Activated naive CD4-positive, alpha-beta T cell treated with anti-CD3 and anti-CD28 coated beads, Interleukin-2, amount 50 U/mL, for 16 hours (primary cell): Measurements from ENCODE around the gene OXCT1.
"Not testable (repeated sequence)": the region's sequence is repeated elsewhere in the genome, so short reads cannot be mapped to it uniquely, and the experiment has no call there.

Experiments used
- DNase-seq: peaks from one replicate; pipeline ENCODE4 v3.0.0-alpha.2; 2020

Gene OXCT1

DNA sequence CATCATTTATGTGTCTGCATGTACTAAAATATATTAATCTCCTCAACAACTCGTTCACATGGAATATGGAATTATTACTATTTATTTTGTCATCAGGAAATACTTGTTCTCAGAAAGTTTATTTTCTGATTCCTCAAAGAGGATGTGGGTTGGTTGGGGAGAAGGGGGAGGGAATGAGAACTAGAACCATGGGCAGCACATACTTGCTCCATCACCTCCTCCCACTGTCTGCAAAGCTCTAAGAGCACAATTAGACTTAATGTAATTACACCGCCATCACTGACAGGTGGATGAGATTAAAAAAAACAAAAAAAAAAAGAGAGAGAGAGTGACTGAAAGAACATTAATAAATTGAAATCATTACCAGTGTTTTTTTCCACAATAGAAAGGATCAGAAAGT is 98.2 kb downstream of the OXCT1 start:
- DNase-seq = no peak

DNA sequence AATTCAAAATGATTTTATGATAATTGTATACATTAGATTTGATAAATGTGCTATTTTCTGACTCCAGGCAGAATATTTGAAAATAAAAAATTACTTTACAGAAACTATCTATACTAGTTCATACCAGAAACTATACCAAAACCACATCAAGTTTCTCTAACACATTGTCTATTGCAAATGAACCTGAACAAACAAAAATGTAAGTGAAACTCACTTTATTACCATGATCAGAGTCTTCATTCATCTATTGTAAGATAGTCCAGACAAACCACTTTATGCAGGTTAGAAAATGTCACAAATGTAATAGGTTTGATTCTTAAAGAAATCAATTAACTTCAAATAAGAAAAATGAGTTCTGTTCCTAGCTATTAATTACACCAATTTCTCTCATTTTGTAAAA is 99.4 kb downstream of the OXCT1 start:
- no peak for DNase-seq

GRCh38 chr5:41768692-41769091 is 101.5 kb downstream of the OXCT1 start:
- no peak for DNase-seq

DNA sequence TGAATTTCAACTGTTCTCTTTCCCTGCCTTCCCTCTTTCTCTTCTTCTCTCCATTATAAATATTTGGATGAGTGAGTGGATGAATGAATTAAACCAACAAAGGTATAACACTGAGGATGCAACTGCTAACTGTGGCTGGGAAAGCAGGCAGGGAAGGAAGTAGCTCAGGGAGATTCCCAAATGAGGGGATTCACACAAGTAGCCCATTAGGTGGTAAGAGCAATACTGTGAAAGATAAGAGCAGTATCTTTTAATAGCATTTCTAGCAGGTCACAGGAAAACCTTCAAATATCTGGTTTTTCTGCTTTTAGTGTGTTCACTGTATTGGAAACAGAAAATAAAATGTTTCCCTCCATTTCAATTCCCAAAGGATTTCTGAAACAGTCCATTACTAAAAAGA is 105.6 kb downstream of the OXCT1 start:
- no peak for DNase-seq

GRCh38 chr5:41763574-41763973 is 106.7 kb downstream of the OXCT1 start:
- DNase-seq = no peak

- no peak for DNase-seq
These were observed 107.1 kb downstream of the OXCT1 start for GRCh38 chr5:41763081-41763480.

GRCh38 chr5:41762426-41762825 is 107.8 kb downstream of the OXCT1 start:
- no peak for DNase-seq

DNA sequence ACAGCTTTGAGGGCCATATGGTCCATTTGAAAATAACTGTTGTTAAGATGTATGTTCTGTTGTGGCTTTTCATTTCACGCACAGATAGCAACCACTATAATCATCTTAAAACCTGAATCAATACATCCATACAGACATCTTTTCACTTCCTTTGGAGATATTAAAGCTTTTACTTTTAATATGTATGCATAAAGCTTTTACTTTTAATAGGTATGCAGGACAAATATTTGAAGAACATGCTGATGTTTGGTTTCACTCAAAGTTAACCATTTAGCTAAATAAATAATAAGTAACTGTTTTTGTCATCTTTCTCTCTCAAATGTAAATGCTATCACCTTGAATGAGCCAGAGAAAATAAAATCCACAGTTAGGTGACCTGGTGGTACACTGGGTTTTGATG is 108.6 kb downstream of the OXCT1 start:
- no peak for DNase-seq

DNA sequence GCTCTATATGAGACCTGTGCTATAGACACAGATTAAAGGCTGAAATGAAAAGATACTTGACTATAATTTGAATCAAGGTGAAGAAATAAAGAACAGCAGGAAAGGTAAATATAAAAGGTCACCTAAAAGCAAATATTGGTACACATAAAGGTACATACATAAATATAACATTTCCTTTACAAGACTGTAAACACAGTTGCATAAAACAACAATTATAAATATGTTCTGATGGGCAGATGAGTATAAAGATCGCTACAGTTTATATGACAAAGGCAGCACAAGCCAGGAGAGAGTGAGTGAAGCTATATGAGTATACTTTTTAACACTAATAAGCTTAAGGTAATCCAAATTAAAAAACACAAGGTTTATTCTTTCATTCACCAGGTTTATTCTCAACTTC is 114.5 kb downstream of the OXCT1 start:
- no peak for DNase-seq

- no peak for DNase-seq
These were observed 115.4 kb downstream of the OXCT1 start for GRCh38 chr5:41754857-41755256.

GRCh38 chr5:41751867-41752266 is 118.4 kb downstream of the OXCT1 start:
- DNase-seq = no peak

DNA sequence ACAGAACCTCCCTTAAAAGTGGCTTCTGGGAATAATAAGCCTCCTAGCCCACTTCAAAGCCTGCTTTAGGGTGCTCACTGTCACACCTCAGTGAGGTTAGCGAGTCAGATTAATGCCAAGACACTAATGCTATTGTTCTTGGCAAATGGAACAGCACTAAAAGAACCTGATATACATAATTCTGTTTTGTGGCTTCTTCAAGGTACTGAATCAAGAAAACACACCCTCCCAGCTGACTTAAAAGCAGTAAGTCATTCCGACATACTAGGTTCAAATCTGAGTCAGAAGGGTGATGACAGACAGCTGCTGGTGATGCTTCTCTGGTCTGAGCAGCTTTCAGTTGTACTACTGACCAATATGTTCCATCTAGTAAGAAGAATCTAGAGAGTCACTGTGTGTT is 121.6 kb downstream of the OXCT1 start:
- DNase-seq = no peak

DNA sequence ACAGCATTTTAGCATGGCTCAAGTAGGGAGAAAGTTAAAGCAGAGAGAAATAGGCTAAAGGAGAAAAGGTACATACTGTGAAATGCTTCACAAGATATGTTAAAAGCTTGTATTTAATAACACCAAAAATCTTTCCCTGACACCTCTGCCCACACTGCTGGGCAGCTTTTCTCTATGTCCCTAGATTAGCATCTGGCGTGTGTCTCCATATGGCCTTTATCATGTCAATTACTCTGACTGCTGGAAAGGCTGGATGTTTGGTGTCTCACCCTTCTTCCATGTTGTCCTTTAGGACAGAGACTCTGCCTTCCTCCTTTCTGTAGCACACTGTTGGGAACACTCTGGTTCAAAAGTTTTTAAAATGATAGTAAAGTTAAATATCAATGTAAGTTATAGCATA is 122.5 kb downstream of the OXCT1 start:
- DNase-seq = no peak

GRCh38 chr5:41747301-41747700 is 122.9 kb downstream of the OXCT1 start:
- no peak for DNase-seq

DNA sequence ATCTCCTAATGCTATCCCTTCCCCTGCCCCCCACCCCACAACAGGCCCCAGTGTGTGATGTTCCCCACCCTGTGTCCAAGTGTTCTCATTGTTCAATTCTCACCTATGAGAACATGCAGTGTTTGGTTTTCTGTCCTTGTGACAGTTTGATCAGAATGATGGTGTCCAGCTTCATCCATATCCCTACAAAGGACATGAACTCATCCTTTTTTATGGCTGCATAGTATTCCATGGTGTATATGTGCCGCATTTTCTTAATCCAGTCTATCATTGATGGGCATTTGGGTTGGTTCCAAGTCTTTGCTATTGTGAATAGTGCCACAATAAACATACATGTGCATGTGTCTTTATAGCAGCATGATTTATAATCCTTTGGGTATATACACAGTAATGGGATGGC is 127.6 kb downstream of the OXCT1 start:
- DNase-seq = not testable (repeated sequence)

DNA sequence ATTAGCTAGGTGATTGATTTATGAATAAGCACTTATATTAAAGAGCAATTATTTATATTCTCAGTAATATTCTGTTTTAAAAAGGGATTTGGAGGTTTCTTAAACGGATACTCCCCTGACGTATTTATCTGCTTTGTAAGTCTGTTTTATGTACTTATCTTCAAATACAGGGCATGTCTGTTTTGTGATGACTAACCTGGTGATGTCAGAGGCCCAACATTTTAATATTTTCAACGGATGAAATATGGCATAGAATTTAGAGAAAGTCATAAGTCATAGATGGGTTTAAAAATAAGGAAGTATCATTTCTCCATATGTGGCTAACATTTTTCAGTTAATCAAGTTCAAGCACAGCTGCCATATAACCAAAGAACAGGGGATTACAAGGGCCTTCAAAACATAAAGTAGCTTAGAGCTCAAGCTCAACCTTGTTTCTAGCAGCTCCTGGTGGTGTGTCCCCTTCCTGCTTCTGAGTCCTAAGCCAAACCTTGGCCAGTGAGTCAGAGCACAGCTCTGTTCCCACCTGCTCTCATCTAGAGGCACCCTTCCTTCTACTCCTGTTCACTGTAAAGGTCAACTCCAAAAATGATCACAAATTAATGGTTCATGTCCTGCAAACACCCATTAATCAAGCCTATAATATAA is 131.4 kb downstream of the OXCT1 start:
- no peak for DNase-seq

DNA sequence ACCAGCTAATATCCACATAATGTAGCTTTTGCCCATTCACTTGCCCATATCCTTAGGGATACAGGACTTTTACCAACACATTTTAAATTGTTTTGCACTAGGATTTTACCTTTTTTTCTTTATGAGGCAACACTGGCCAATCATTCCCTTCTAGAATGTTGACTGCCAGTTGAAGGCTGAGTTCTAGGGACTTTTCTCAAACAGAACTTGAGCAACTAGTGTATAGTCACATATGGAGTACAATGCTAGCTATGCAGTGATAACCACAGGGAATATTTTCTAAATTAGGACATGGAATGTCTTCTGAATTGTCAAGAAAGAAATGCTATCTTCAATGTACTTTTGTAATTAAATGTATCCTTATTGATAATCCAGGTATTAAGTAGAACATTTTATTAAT is 133.6 kb downstream of the OXCT1 start:
- no peak for DNase-seq

DNA sequence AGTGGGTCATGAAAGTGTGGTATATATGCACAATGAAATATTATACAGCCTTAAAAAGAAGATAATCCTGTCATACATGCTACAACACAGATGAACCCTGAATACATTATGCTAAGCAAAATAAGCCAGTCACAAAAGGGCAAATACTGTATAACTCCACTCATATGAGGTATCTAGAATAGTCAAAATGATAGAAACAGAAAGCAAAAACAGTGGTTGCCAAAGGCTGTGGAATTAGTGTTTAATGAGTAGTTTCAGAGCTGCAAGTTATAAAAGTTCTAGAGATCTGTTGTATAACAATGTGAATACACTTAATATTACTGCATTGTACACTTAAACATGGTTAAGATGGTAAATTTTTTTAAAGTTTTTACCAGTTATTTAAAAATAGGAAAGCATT is 135.0 kb downstream of the OXCT1 start:
- DNase-seq = no peak

- DNase-seq = not testable (repeated sequence)
These were observed 140.8 kb downstream of the OXCT1 start for GRCh38 chr5:41729381-41729780.

GRCh38 chr5:41728281-41728680 is 141.9 kb downstream of the OXCT1 start:
- no peak for DNase-seq

DNA sequence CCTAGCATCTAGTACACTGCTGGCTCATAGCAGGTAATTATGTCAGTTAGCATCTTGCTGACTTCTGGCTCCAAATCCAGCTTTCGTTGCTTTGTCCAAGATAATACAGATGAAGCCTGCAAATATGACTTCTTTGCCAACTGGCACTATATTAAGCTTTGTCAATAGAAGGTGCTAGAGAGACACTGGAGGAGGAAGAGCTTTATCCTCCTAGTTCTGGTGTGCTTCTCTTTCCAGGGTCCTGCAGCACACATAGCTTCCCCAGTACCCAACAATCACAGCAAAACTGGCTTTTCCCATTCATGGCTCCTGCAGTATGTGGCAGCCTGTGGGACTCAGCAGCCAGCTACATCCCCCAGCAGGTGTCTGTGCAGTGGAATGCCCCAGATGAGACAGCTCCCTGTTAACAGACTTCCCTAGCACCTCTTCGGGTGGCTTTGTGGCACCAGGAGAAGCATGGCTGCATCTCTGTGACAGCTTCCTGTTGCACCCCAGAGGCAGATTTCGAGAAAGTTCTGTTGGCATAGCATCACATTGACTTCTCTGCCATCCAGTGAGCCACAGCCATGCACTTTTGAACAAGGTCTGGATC is 147.8 kb downstream of the OXCT1 start:
- DNase-seq = no peak

- no peak for DNase-seq
These were observed 148.7 kb downstream of the OXCT1 start for GRCh38 chr5:41721516-41721915.

- no peak for DNase-seq
These were observed 153.8 kb downstream of the OXCT1 start for GRCh38 chr5:41716382-41716781.

GRCh38 chr5:41714446-41714845 is 155.8 kb downstream of the OXCT1 start:
- DNase-seq = not testable (repeated sequence)

DNA sequence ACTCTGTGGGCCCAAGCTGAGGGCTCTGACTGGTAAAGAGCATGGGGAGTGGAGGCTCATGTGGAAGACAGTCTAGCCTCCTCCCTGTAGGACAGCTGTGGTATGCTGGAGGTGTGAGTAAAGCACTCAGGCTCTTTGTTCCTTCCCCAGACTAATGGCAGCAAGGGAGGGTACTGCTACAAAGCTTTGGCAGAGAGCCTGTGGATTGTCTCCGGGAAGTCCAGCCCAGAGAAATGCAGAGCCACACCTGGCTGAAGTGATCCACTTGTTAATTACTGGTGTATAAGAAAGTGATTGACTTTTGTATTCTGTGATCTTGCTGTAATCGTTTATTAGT is 161.7 kb downstream of the OXCT1 start:
- no peak for DNase-seq
